Astrocyte (in vitro differentiated cells and primary cell): ENCODE results near the gene ITGB8.
"Not testable (repeated sequence)": the region's sequence is repeated elsewhere in the genome, so short reads cannot be mapped to it uniquely, and the experiment has no call there.

ENCODE experiments used
- EZH2 ChIP-seq: IDR thresholded peaks from 2 replicates; pipeline ENCODE4 v1.6.1; 2012; ENCODE audit warnings: mild to moderate bottlenecking, low read length, inconsistent platforms; ENCODE audit not compliant: insufficient read depth
- TF ChIP-seq, protein P1 (sequence below): IDR thresholded peaks from 2 replicates; pipeline ENCODE4 v1.5.1; 2011; ENCODE audit warnings: low read depth, mild to moderate bottlenecking, inconsistent platforms, low read length, moderate library complexity; ENCODE audit not compliant: insufficient read depth

DNA sequence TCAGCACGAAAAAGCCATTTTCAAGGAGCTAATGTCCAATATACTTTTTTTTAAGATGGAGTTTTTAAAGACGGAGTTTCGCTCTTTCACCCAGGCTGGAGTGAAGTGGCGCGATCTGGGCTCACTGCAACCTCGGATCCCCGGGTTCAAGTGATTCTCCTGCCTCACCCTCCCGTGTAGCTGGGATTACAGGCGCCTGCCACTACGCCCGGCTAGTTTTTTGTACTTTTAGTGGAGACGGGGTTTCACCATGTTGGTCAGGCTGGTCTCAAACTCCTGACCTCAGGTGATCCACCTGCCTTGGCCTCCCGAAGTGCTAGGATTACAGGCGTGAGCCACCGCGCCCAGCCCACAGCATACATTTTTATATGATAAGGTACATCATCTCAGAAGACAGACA is 28.4 kb upstream of the ITGB8 start:
- TF ChIP-seq, protein P1, sequence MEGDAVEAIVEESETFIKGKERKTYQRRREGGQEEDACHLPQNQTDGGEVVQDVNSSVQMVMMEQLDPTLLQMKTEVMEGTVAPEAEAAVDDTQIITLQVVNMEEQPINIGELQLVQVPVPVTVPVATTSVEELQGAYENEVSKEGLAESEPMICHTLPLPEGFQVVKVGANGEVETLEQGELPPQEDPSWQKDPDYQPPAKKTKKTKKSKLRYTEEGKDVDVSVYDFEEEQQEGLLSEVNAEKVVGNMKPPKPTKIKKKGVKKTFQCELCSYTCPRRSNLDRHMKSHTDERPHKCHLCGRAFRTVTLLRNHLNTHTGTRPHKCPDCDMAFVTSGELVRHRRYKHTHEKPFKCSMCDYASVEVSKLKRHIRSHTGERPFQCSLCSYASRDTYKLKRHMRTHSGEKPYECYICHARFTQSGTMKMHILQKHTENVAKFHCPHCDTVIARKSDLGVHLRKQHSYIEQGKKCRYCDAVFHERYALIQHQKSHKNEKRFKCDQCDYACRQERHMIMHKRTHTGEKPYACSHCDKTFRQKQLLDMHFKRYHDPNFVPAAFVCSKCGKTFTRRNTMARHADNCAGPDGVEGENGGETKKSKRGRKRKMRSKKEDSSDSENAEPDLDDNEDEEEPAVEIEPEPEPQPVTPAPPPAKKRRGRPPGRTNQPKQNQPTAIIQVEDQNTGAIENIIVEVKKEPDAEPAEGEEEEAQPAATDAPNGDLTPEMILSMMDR = not testable (repeated sequence)
- TF ChIP-seq EZH2 = not testable (repeated sequence)
